ENCODE data around the gene RBM4B.

Gene RBM4B

GRCh38 chr11:66707486-66707885 is 29.8 kb upstream of the RBM4B start:
- no peaks in the 10 kb centered on the region for H4K20me1 ChIP-seq (ENCODE audit: insufficient read depth, low read length, poor library complexity, severe bottlenecking)
- TF ChIP-seq EZH2phosphoT487 (IDR thresholded peaks at IDR 0.05; ENCODE audit: borderline replicate concordance): no peak
- no peak for TF ChIP-seq CTCF (conservative IDR thresholded peaks at IDR 0.05; ENCODE audit: low read length)
- no peak overlapping the region for H3K4me2 ChIP-seq (ENCODE audit: low read depth, low read length, poor library complexity, severe bottlenecking)
- H2AFZ ChIP-seq (ENCODE audit: low read length): no peak overlapping the region
- H3F3A ChIP-seq (ENCODE audit: low read depth): no peaks in the 10 kb centered on the region
- H3K27me3 ChIP-seq (ENCODE audit: insufficient read depth, low read length, poor library complexity, severe bottlenecking): no peaks in the 10 kb centered on the region
- no peaks in the 10 kb centered on the region; the same call in 1 of the 2 replicates for H3K36me3 ChIP-seq (ENCODE audit: insufficient read depth, low read length)
- H3K9me2 ChIP-seq (replicated peaks; ENCODE audit: low read depth, low read length): no peaks in the 10 kb centered on the region
- H3K4me3 ChIP-seq (ENCODE audit: low read length, poor library complexity, severe bottlenecking): no peak overlapping the region
- no peak overlapping the region for H3K9ac ChIP-seq (ENCODE audit: low read depth, low read length, poor library complexity, severe bottlenecking)
- no peaks in the 10 kb centered on the region for H3K9me3 ChIP-seq (ENCODE audit: insufficient read depth, low read depth, low read length)
- H3K79me2 ChIP-seq (ENCODE audit: insufficient read depth, low read length): no peaks in the 10 kb centered on the region
- H3K4me1 ChIP-seq (ENCODE audit: insufficient read depth, low read length, poor library complexity, severe bottlenecking): peaks cover 9% of the 10 kb centered on the region

GRCh38 chr11:66706989-66707388 is 29.3 kb upstream of the RBM4B start:
- Histone ChIP-seq H3K4me1 (ENCODE audit: insufficient read depth, low read length, poor library complexity, severe bottlenecking) (peaks cover 13% of the 10 kb centered on the region), H3K9me2 (replicated peaks; ENCODE audit: low read depth, low read length) (no peaks in the 10 kb centered on the region), H3K79me2 (ENCODE audit: insufficient read depth, low read length) (no peaks in the 10 kb centered on the region), H3F3A (ENCODE audit: low read depth) (no peaks in the 10 kb centered on the region), H2AFZ (ENCODE audit: low read length) (no peak overlapping the region), H3K9me3 (ENCODE audit: insufficient read depth, low read depth, low read length) (no peaks in the 10 kb centered on the region), H4K20me1 (ENCODE audit: insufficient read depth, low read length, poor library complexity, severe bottlenecking) (no peaks in the 10 kb centered on the region), H3K9ac (ENCODE audit: low read depth, low read length, poor library complexity, severe bottlenecking) (no peak overlapping the region), H3K36me3 (ENCODE audit: insufficient read depth, low read length) (no peaks in the 10 kb centered on the region; the same call in 1 of the 2 replicates), H3K4me3 (ENCODE audit: low read length, poor library complexity, severe bottlenecking) (no peak overlapping the region), H3K4me2 (ENCODE audit: low read depth, low read length, poor library complexity, severe bottlenecking) (no peak overlapping the region), H3K27me3 (ENCODE audit: insufficient read depth, low read length, poor library complexity, severe bottlenecking) (no peaks in the 10 kb centered on the region)
- TF ChIP-seq CTCF (conservative IDR thresholded peaks at IDR 0.05; ENCODE audit: low read length) (no peak), EZH2phosphoT487 (IDR thresholded peaks at IDR 0.05; ENCODE audit: borderline replicate concordance) (no peak)

GRCh38 chr11:66705587-66706335 is 28.1 kb upstream of the RBM4B start:
- Histone ChIP-seq H3K27me3 (ENCODE audit: insufficient read depth, low read length, poor library complexity, severe bottlenecking) (no peaks in the 10 kb centered on the region), H3K4me2 (ENCODE audit: low read depth, low read length, poor library complexity, severe bottlenecking) (no peak overlapping the region), H3K9me3 (ENCODE audit: insufficient read depth, low read depth, low read length) (no peaks in the 10 kb centered on the region), H3K9ac (ENCODE audit: low read depth, low read length, poor library complexity, severe bottlenecking) (no peak overlapping the region), H3F3A (ENCODE audit: low read depth) (no peaks in the 10 kb centered on the region; the same call in 1 of the 2 replicates), H3K9me2 (replicated peaks; ENCODE audit: low read depth, low read length) (no peaks in the 10 kb centered on the region), H3K4me1 (ENCODE audit: insufficient read depth, low read length, poor library complexity, severe bottlenecking) (peaks cover 26% of the 10 kb centered on the region), H2AFZ (ENCODE audit: low read length) (no peak overlapping the region), H3K36me3 (ENCODE audit: insufficient read depth, low read length) (no peaks in the 10 kb centered on the region; the same call in 1 of the 2 replicates), H3K79me2 (ENCODE audit: insufficient read depth, low read length) (no peaks in the 10 kb centered on the region), H3K4me3 (ENCODE audit: low read length, poor library complexity, severe bottlenecking) (no peak overlapping the region), H4K20me1 (ENCODE audit: insufficient read depth, low read length, poor library complexity, severe bottlenecking) (no peaks in the 10 kb centered on the region)
- no peak for TF ChIP-seq CTCF (conservative IDR thresholded peaks at IDR 0.05; ENCODE audit: low read length)
- TF ChIP-seq EZH2phosphoT487 (IDR thresholded peaks at IDR 0.05; ENCODE audit: borderline replicate concordance): no peak

Measured in Loucy (cell line).